Endodermal cell (in vitro differentiated cells): ENCODE measurements around the gene HAAO. TPM values are rescaled to one million over a fixed set of nuclear protein-coding genes. Genes with fewer than 3 reads are reported as not detected.

ENCODE experiments used
- DNase-seq: peaks from one replicate; pipeline ENCODE4 v3.0.0-alpha.2; 2017
- H3K27ac ChIP-seq: 2 replicates; pipeline ENCODE4 v1.5.1; 2013; ENCODE audit warnings: mild to moderate bottlenecking, low read depth, low read length, moderate library complexity
- H3K27me3 ChIP-seq: 2 replicates; pipeline ENCODE4 v1.6.1; 2013; ENCODE audit warnings: mild to moderate bottlenecking, low read length, moderate library complexity; ENCODE audit not compliant: insufficient read depth, control insufficient read depth, poor library complexity, severe bottlenecking
- H3K36me3 ChIP-seq: 2 replicates; pipeline ENCODE4 v1.7.0; 2013; ENCODE audit warnings: mild to moderate bottlenecking, low read length, moderate library complexity; ENCODE audit not compliant: control insufficient read depth, insufficient read depth
- H3K4me1 ChIP-seq: one replicate; pipeline ENCODE4 v1.7.0; 2013; ENCODE audit warnings: low read length; ENCODE audit not compliant: control insufficient read depth, insufficient read depth
- H3K4me3 ChIP-seq: 2 replicates; pipeline ENCODE4 v1.5.1; 2013; ENCODE audit warnings: mild to moderate bottlenecking, low read length, moderate library complexity
- H3K9ac ChIP-seq: 2 replicates; pipeline ENCODE4 v1.6.1; 2013; ENCODE audit warnings: mild to moderate bottlenecking, low read length, moderate library complexity; ENCODE audit not compliant: poor library complexity, severe bottlenecking; ENCODE audit errors: extremely low read depth
- H3K9me3 ChIP-seq: 2 replicates; pipeline ENCODE4 v1.6.1; 2013; ENCODE audit warnings: mild to moderate bottlenecking, low read length, moderate library complexity; ENCODE audit not compliant: control insufficient read depth
- H3K27ac Mint-ChIP-seq: 2 replicates; pipeline ENCODE4 v1.8.0; 2020; ENCODE audit warnings: mixed read lengths
- H3K27me3 Mint-ChIP-seq: 2 replicates; pipeline ENCODE4 v1.8.0; 2021; ENCODE audit warnings: mild to moderate bottlenecking, mixed read lengths; ENCODE audit not compliant: insufficient read depth
- H3K36me3 Mint-ChIP-seq: 2 replicates; pipeline ENCODE4 v1.8.0; 2020; ENCODE audit warnings: low read depth, mixed read lengths
- H3K4me1 Mint-ChIP-seq: 2 replicates; pipeline ENCODE4 v1.8.0; 2020; ENCODE audit warnings: mixed read lengths
- H3K4me3 Mint-ChIP-seq: 2 replicates; pipeline ENCODE4 v1.8.0; 2020; ENCODE audit warnings: mild to moderate bottlenecking, moderate library complexity, mixed read lengths
- H3K9me3 Mint-ChIP-seq: 2 replicates; pipeline ENCODE4 v1.8.0; 2020; ENCODE audit warnings: mild to moderate bottlenecking, mixed read lengths
- WGBS, 2 experiments: methylation state at CpG; one replicate each; pipeline versions ENCODE4 v1.1.5 to v1.1.7; 2013; ENCODE audit warnings: missing lambda C conversion rate in 2 of 2, mixed read lengths in 1 of 2; ENCODE audit not compliant: insufficient coverage in 1 of 2, insufficient read length in 1 of 2; 5-methylcytosine and 5-hydroxymethylcytosine counted together
- total RNA-seq, 2 donors: library from RNA; stranded (reverse); fragmentation: NEBNext Ultra II Directional in 1 of 2; extraction: Animal tissue kit (Norgen Biotek cat#: 25700) in 1 of 2; gene quantifications; 2 replicates in 1 of 2; 3 replicates in 1 of 2; pipeline ENCODE4 v1.2.1, GENCODE V29; 2021
- TF ChIP-seq, protein P1 (sequence below): fragments of 200-600 bp; sonication (generic); conservative IDR thresholded peaks from 2 replicates; pipeline ENCODE4 v1.5.0; 2021; ENCODE audit warnings: antibody characterized with exemption, mild to moderate bottlenecking

Gene HAAO
- total RNA-seq, 2 donors from 2014 or later, result 13.4 to 24.2 TPM

DNA sequence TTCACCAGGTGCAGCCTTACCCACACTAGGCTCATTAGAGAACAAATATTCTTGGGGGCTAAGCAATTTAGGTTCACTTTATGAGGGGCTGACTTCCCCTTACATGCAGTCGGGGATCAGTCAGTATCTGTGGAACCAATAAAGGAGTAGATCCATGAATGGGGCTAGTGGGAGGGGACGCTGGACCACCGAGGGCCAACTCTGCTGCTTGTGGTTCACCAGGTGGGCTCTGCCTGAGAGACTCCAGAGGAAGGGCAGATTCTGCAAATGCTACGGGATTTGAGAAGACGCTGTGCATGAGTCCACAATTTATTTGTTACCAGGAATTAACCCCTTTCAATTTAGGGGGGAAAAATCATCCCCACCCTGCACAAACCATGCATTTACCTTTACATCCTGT is 15.9 kb upstream of the HAAO start:
- H3K27me3 Mint-ChIP-seq, result peaks cover 6% of the 10 kb centered on the region
- Histone ChIP-seq H3K27ac (no peak overlapping the region), H3K27me3 (peaks cover 6% of the 10 kb centered on the region), H3K4me1 (peaks cover 4% of the 10 kb centered on the region), H3K9ac (no peak overlapping the region), H3K4me3 (no peak overlapping the region), H3K9me3 (no peaks in the 10 kb centered on the region), H3K36me3 (no peaks in the 10 kb centered on the region)
- H3K4me3 Mint-ChIP-seq, result no peak overlapping the region
- no peak for DNase-seq
- H3K36me3 Mint-ChIP-seq, result no peaks in the 10 kb centered on the region
- WGBS, 2 experiments, result 93 to 100% methylated on average over 3 to 5 of the region's 5 CpGs
- TF ChIP-seq, protein P1, sequence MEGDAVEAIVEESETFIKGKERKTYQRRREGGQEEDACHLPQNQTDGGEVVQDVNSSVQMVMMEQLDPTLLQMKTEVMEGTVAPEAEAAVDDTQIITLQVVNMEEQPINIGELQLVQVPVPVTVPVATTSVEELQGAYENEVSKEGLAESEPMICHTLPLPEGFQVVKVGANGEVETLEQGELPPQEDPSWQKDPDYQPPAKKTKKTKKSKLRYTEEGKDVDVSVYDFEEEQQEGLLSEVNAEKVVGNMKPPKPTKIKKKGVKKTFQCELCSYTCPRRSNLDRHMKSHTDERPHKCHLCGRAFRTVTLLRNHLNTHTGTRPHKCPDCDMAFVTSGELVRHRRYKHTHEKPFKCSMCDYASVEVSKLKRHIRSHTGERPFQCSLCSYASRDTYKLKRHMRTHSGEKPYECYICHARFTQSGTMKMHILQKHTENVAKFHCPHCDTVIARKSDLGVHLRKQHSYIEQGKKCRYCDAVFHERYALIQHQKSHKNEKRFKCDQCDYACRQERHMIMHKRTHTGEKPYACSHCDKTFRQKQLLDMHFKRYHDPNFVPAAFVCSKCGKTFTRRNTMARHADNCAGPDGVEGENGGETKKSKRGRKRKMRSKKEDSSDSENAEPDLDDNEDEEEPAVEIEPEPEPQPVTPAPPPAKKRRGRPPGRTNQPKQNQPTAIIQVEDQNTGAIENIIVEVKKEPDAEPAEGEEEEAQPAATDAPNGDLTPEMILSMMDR, result no peak
- H3K9me3 Mint-ChIP-seq, result peaks cover 4% of the 10 kb centered on the region
- no peak overlapping the region for H3K27ac Mint-ChIP-seq
- H3K4me1 Mint-ChIP-seq, result peaks cover 16% of the 10 kb centered on the region

DNA sequence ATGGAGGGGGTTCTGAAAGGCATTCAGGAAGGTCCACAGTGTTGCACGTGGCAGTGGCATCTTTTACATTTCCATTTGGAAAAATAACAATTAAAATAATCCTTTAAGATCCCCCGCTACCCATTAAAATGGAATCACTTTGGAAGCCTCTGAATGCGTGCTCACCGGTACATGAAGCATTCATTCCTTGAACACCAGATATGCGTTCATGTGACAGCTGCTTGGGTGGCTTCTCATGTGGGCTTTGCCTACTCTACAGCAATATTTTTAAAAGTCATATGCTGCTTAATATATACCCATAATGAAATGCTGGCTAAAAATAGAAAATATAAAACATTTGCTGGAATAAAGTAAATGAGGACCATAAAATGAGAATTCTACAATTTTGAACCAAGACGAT is 14.4 kb upstream of the HAAO start:
- no peak for DNase-seq
- H3K9ac ChIP-seq, result no peak overlapping the region
- peaks cover 21% of the 10 kb centered on the region for H3K27me3 ChIP-seq
- H3K4me1 ChIP-seq, result peaks cover 4% of the 10 kb centered on the region
- no peaks in the 10 kb centered on the region for H3K9me3 Mint-ChIP-seq
- no peaks in the 10 kb centered on the region for H3K36me3 Mint-ChIP-seq
- H3K4me3 Mint-ChIP-seq, result no peak overlapping the region
- 90 to 100% methylated on average over 5 to 6 of the region's 6 CpGs for WGBS, 2 experiments
- TF ChIP-seq, protein P1, result no peak
- no peak overlapping the region for H3K27ac Mint-ChIP-seq
- no peak overlapping the region for H3K4me3 ChIP-seq
- no peak overlapping the region for H3K27ac ChIP-seq
- H3K27me3 Mint-ChIP-seq, result peaks cover 18% of the 10 kb centered on the region
- peaks cover 16% of the 10 kb centered on the region for H3K4me1 Mint-ChIP-seq
- H3K36me3 ChIP-seq, result no peaks in the 10 kb centered on the region
- no peaks in the 10 kb centered on the region for H3K9me3 ChIP-seq

DNA sequence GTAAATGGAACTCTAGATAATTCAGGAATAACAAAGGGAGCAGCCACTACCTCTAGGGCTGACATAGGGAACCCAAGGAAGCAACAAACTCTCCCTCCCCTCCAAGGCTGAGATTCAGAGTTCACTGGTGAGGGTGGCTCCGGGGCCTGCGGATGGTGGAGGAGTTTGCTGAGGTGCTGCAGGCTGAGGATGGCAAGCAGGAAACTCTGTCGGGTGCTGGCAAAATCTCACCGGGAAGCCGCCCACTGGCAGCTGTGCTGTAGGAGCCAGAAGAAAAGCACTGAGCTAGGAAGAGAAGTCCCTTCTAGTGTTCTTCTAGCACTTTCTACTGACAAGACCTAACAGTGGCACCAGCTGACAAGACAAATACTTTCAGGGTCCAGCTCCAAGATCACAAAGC is 12.5 kb upstream of the HAAO start:
- Histone ChIP-seq H3K27me3 (peaks cover 40% of the 10 kb centered on the region), H3K9ac (no peak overlapping the region), H3K27ac (no peak overlapping the region), H3K4me1 (peaks cover 4% of the 10 kb centered on the region), H3K36me3 (no peaks in the 10 kb centered on the region), H3K9me3 (no peaks in the 10 kb centered on the region), H3K4me3 (no peak overlapping the region)
- Mint-ChIP-seq H3K27ac (no peak overlapping the region), H3K36me3 (no peaks in the 10 kb centered on the region), H3K9me3 (no peaks in the 10 kb centered on the region), H3K4me1 (peaks cover 14% of the 10 kb centered on the region), H3K4me3 (no peak overlapping the region), H3K27me3 (peaks cover 31% of the 10 kb centered on the region)
- TF ChIP-seq, protein P1, result no peak
- no peak for DNase-seq
- WGBS, 2 experiments, result 65 to 75% methylated on average over 2 to 5 of the region's 5 CpGs
